EL (cell line): ENCODE data around the gene FAF1.
"Not testable (repeated sequence)": the region's sequence is repeated elsewhere in the genome, so short reads cannot be mapped to it uniquely, and the experiment has no call there.

Experiments
- DNase-seq: peaks from one replicate; pipeline ENCODE4 v3.0.0-alpha.2; 2016

Gene FAF1

GRCh38 chr1:50901872-50902271 is 58.2 kb downstream of the FAF1 start:
- DNase-seq: no peak

- no peak for DNase-seq
Observed at GRCh38 chr1:50898773-50899172, 61.3 kb downstream of the FAF1 start.

- DNase-seq: no peak
Observed at GRCh38 chr1:50894340-50894739, 65.7 kb downstream of the FAF1 start.

- DNase-seq: no peak
Observed at GRCh38 chr1:50893466-50893865, 66.6 kb downstream of the FAF1 start.

GRCh38 chr1:50887555-50887954 is 72.5 kb downstream of the FAF1 start:
- DNase-seq: not testable (repeated sequence)

- no peak for DNase-seq
Observed at GRCh38 chr1:50880373-50880772, 79.7 kb downstream of the FAF1 start.

GRCh38 chr1:50879137-50879536 is 80.9 kb downstream of the FAF1 start:
- no peak for DNase-seq

- DNase-seq: no peak
Observed at GRCh38 chr1:50878434-50878833, 81.6 kb downstream of the FAF1 start.

GRCh38 chr1:50877641-50878040 is 82.4 kb downstream of the FAF1 start:
- no peak for DNase-seq

GRCh38 chr1:50873458-50874187 is 86.4 kb downstream of the FAF1 start:
- DNase-seq: peak; percentile 51

GRCh38 chr1:50864845-50865244 is 95.2 kb downstream of the FAF1 start:
- not testable (repeated sequence) for DNase-seq

GRCh38 chr1:50861772-50862171 is 98.3 kb downstream of the FAF1 start:
- DNase-seq: no peak

GRCh38 chr1:50860702-50861101 is 99.4 kb downstream of the FAF1 start:
- DNase-seq: no peak

- DNase-seq: no peak
Observed at GRCh38 chr1:50860256-50860655, 99.8 kb downstream of the FAF1 start.

- no peak for DNase-seq
Observed at GRCh38 chr1:50859657-50860056, 100.4 kb downstream of the FAF1 start.

- no peak for DNase-seq
Observed at GRCh38 chr1:50858761-50859160, 101.3 kb downstream of the FAF1 start.

GRCh38 chr1:50857702-50858101 is 102.4 kb downstream of the FAF1 start:
- no peak for DNase-seq

- DNase-seq: no peak
Observed at GRCh38 chr1:50853325-50853724, 106.7 kb downstream of the FAF1 start.

- no peak for DNase-seq
Observed at GRCh38 chr1:50852889-50853288, 107.2 kb downstream of the FAF1 start.

- no peak for DNase-seq
Observed at GRCh38 chr1:50851466-50851865, 108.6 kb downstream of the FAF1 start.

GRCh38 chr1:50851034-50851433 is 109.0 kb downstream of the FAF1 start:
- DNase-seq: no peak

GRCh38 chr1:50847303-50847702 is 112.8 kb downstream of the FAF1 start:
- DNase-seq: no peak

GRCh38 chr1:50846224-50846839 is 113.7 kb downstream of the FAF1 start:
- DNase-seq: no peak

- DNase-seq: peak; percentile 23
Observed at GRCh38 chr1:50841791-50842387, 118.2 kb downstream of the FAF1 start.
